SIG-M5 treated with dmso at 0.1 percent for 504 hours (cell line): ENCODE measurements around the gene SH3TC1.

Source experiments
- DNase-seq: peaks from one replicate; lab custom pipeline; 2025; ENCODE audit not compliant: unreplicated experiment; lab: John Stamatoyannopoulos, UW

SH3TC1 gene

GRCh38 chr4:8260656-8261111 is 61.6 kb downstream of the SH3TC1 start:
- peak; percentile 14 for DNase-seq

GRCh38 chr4:8261851-8262535 is 62.9 kb downstream of the SH3TC1 start:
- DNase-seq: no peak

- no peak for DNase-seq
Measured at GRCh38 chr4:8262637-8263322, 63.7 kb downstream of the SH3TC1 start.

GRCh38 chr4:8263397-8263796 is 64.3 kb downstream of the SH3TC1 start:
- DNase-seq: no peak

- DNase-seq: no peak
Measured at GRCh38 chr4:8264106-8264505, 65.0 kb downstream of the SH3TC1 start.

GRCh38 chr4:8265171-8265929 is 66.3 kb downstream of the SH3TC1 start:
- no peak for DNase-seq

GRCh38 chr4:8266088-8266487 is 67.0 kb downstream of the SH3TC1 start:
- DNase-seq: no peak

- DNase-seq: no peak
Measured at GRCh38 chr4:8266508-8266907, 67.4 kb downstream of the SH3TC1 start.

- peak; percentile 3 for DNase-seq
Measured at GRCh38 chr4:8267077-8267476, 68.0 kb downstream of the SH3TC1 start.

GRCh38 chr4:8268211-8268610 is 69.1 kb downstream of the SH3TC1 start:
- DNase-seq: no peak

- DNase-seq: no peak
Measured at GRCh38 chr4:8268901-8269534, 69.9 kb downstream of the SH3TC1 start.

GRCh38 chr4:8269535-8270417 is 70.7 kb downstream of the SH3TC1 start, which contains the start of gene HTRA3:
Gene HTRA3, plus strand, starts transcription at chr4:8269754. Its CDS starts 215 bp downstream, at chr4:8269969.
- DNase-seq: no peak

- DNase-seq: no peak
Measured at GRCh38 chr4:8270418-8270771, 71.3 kb downstream of the SH3TC1 start.

GRCh38 chr4:8270912-8271815 is 72.1 kb downstream of the SH3TC1 start:
- no peak for DNase-seq

- no peak for DNase-seq
Measured at GRCh38 chr4:8271821-8272220, 72.7 kb downstream of the SH3TC1 start.

GRCh38 chr4:8272472-8273428 is 73.7 kb downstream of the SH3TC1 start:
- DNase-seq: no peak

GRCh38 chr4:8273450-8273849 is 74.4 kb downstream of the SH3TC1 start:
- no peak for DNase-seq

- no peak for DNase-seq
Measured at GRCh38 chr4:8274066-8274652, 75.1 kb downstream of the SH3TC1 start.
